Kidney glomerular epithelial cell (primary cell): Measurements from ENCODE around the gene NIF3L1.

Experiments used
- DNase-seq: peaks from one replicate; lab custom pipeline; 2025; lab: John Stamatoyannopoulos, UW

NIF3L1 gene

DNA sequence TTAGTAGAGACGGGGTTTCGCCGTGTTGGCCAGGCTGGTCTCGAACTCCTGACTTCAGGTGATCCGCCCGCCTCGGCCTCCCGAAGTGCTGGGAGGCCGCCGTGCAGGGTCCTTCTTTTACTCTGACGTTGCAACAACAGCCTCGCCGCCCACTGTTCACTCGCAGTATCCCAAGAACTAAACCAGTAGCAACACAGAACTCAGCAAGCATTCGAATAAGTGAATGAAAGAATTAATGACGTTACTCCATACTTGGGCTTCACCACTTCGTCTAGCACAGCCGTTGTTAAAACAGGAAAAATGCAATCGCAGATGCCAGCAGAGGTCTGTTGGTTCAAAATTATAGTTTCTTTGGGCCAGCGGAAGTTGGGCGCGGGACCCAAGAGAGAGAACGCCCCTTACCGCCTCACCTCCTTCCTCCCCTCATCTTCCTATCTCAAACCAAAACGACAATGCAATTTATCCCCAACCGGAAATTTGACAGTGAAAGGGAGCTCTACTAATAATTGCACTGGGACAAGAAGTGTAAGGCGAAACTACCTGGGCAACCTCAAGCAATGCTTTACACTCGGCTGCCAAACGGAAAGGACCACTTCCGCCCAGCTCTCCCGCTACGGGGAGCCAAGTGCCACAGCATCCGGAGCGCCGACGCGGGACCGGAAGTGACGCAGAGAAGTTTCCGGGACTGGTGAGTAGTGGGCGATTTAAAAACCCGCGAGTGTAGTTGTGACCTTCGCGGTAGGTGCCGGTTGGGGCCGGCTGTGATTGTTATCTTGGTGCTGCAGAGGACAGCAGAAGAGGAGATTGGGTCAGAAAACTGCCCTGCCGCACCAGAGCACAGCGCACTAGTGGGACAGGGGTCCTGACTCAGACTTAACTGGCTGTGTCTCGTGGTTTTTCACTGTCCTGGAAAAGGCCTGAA, at the start of gene NIF3L1, which contains the start of gene PPIL3:
NIF3L1 (plus strand) TSS at position 668 of the 922 bp plus-strand sequence. CDS start 2,573 bp downstream, outside the sequence.
PPIL3 (minus strand) TSS at position 374 of the 922 bp plus-strand sequence. CDS start 1,462 bp downstream, outside the sequence.
- peak; percentile 86 for DNase-seq

DNA sequence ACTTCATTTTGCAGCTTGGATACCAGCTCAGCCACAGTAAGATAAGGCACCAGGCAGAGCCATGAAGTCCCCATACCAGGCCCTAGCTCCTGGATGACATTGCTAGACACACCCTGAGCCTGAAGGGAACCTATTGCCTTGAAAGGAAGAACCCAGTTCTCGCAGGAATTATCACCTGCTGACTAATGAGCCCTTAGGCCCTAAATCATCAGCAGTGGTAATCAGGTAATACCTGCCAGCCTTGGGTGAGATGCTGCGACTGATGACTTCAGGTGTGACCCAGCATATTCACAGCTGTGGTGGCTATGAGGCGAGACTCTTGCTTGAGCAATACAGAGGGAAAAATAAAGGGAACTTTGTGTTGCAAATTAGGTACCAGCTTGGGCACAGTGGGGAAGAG, 49.7 kb upstream of the NIF3L1 start:
- no peak for DNase-seq

DNA sequence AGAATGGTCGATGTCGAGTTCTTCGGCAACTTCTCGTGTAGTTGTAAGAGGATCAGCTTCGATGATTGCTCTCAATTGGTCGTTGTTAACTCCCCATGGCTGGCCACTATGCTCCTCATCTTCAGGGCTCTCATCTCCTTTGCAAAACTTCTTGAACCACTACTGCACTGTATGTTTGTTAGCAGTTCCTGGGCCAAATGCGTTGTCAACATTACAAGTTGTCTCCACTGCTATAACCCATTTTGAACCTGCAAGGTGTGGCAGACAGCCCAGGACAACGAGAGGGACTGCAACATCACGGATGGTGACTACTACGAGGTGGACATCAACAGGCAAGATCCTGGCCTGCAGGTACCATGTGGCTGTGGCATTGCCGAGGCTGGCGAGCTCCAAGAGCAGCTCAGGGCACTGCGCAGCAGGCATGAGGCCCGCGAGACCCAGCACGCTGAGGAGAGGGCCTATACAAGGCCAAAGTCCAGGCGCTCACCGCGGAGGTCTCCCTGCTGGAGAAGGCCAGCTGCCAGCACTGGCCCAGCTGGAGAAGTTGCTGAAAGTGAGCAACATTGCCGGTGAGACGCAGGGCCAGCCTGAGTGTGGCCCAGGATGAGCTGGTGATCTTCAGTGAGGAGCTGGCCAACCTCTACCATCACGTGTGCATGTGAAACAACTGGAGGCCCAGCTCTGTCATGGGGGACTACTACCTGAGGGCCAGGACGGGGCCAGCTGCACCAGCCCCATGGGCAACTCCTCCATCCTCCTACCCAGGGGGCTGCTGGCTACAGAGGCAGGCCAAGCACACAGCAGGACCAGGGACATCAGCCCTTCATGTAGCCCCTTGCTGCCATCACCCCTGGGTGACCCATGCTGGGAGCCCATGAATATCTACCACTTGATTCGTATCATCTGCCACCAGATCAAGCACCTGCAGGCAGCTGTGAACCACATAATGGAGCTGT, 44.9 kb upstream of the NIF3L1 start:
- no peak for DNase-seq

DNA sequence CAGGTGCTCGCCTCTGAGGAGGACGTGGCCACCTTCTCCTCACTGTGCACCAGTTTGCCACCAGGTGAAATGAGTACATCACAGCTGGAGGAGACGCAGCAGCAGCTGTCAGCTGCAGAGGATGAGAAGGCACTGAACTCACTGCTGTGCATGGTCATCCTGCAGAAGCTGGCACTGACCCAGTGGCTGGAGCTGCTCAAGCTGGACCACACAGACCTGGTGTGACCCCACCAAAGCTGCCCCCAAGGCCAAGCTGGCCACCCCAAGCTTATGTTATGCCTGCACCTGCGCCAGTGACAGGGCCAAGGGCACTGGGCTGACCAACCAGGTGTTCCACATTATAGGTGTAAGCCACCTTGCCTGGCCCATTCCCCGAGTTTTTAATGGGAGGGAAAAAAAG, 44.0 kb upstream of the NIF3L1 start:
- no peak for DNase-seq

GRCh38 chr2:200845669-200846325, 43.4 kb upstream of the NIF3L1 start:
- no peak for DNase-seq

DNA sequence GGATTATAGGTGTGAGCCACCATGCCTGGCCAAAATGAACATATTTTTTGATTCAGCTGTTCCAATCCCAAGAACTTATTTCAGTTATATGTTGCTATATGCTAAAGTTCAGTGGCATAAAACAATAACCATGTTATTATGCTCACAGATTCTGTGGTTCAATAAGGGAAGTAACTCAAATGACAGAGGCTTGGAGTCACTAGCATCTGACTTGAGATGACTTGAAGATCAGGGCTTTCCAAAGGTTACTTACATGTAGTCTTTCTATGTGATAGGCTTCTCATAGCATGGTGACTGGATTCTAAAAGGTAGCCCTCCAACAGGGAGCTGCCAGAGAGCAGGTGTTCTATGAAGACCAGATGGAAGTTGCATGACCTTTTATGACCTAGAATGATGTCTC, 41.9 kb upstream of the NIF3L1 start:
- no peak for DNase-seq

DNA sequence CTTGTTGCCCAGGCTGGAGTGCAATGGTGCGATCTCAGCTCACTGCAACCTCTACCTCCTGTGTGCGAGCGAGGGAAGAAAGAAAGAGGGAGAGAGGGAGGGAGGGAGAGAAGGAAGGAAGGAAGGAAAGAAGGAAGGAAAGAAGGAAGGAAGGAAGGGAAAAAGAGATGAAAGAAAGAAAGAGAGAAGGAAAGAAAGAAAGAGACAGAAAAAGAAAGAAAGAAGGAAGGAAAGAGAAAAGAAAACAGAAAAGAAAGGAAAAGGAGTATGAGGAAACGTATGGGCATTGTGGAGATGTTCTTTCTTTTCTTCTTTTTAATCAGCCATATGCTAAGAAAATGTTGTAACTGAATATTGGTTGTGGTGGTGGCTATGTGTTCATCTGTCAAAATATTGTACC, 41.2 kb upstream of the NIF3L1 start:
- no peak for DNase-seq

GRCh38 chr2:200850512-200851256, 38.5 kb upstream of the NIF3L1 start:
- no peak for DNase-seq

GRCh38 chr2:200851398-200852248, 37.5 kb upstream of the NIF3L1 start:
- no peak for DNase-seq

GRCh38 chr2:200852605-200853004, 36.6 kb upstream of the NIF3L1 start:
- DNase-seq: no peak

DNA sequence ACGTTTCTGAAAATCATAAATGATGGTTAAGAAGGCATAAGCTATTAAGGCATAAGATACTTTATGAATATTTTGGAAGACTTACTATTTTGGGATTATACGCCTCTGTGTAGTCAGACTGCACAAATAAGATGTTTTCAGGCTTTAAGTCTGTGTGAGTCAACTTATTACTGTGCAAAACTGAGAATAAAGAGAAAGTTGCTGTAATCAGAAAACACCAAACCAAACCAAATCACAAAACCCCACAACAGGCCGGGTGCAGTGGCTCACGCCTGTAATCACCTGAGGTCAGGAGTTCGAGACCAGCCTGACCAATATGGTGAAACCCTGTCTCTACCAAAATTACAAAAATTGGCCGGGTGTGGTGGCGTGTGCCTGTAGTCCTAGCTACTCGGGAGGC, 32.4 kb upstream of the NIF3L1 start:
- DNase-seq: no peak

- DNase-seq: peak; percentile 8
Measured at GRCh38 chr2:200860092-200860795, 28.9 kb upstream of the NIF3L1 start.

DNA sequence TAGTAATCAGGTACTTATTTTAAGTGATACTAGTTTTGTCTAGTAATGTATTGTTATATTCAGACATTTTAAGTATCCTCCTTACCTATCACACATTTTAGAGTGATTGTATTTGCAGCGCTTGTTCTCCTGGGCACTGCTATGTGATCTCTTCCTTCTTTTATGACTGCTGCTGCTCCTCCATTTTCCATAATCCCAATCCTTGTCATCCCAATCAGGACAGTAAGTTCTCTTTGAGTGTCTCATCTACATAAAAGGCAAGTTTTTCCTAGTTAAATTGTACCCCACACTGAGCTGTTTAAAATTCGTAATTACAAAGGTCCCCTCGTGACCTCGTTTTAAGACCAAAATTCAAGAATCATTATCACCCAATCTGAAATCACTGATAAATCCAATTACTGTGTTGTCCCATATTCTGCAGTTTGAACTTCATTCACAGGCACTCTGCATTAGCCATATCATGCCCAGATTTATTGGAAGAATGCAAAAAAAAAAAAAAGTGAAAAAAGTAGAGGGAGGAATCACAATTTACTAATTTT, 27.5 kb upstream of the NIF3L1 start:
- no peak for DNase-seq

DNA sequence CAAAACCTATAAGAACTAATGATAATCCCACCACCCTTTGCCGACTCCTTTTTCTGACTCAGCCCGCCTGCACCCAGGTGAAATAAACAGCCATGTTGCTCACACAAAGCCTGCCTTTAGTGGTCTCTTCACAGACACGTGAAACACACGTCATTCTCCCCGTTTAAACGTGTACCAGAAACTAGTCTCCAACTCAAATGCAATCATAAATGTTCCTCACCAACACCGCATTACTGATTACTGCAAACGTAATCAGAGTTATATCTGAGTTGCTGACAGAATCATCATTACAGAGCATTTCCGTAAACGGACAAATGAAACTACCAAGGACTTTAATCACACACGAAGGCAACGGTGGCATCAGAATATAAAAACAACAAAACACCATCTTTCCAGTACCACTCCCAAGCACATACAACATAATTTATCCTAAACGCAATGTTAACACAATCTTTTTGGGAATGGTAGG, 26.6 kb upstream of the NIF3L1 start:
- DNase-seq: peak; percentile 49

- peak; percentile 48 for DNase-seq
Measured at GRCh38 chr2:200863782-200864175, 25.4 kb upstream of the NIF3L1 start.

DNA sequence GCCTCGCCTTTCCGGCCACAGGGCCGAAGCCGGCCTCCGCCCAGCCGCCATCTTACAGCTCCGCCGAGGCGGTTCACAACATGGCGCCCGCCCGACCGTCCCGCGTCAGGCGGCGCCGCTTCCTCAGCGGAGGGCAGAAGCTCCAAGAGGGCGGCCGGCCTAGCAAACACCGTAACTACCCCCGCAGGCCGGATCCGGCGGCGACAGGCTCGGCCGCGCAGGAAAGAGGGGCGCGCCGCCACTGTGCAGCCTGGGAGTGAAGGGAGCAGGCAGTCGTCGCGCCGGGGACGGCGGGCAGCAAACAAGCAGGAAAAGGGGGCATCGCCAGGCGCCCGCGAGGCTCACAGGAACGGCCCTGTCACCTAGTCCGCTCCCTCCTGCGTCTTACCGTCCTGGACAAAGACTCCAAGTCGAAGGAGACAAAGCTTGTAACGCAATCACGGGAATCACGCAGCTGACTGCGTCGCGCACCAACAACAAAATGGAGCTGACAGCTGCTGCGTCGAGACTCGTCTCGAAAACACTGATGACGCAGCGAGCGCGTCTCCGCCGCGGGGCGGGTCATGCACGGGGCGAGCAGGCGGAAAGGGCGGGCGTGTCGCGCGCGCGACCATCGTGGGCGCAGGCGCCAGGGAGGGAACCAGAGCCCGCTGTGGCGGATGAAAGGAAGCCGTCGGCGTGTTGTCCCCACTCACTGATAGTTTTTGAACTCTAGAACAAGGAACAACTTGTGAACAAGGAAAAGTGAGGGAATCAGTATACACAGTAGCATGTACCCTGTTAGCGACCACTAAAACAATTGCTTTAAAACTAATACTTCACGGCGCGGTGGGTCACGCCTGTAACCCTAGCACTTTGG, 24.8 kb upstream of the NIF3L1 start, which contains the start of gene CLK1:
CLK1 (minus strand) TSS at position 483 of the 859 bp plus-strand sequence. CDS start 2,796 bp downstream, outside the sequence.
- DNase-seq: peak; percentile 62

- no peak for DNase-seq
Measured at GRCh38 chr2:200869014-200869413, 20.2 kb upstream of the NIF3L1 start.

DNA sequence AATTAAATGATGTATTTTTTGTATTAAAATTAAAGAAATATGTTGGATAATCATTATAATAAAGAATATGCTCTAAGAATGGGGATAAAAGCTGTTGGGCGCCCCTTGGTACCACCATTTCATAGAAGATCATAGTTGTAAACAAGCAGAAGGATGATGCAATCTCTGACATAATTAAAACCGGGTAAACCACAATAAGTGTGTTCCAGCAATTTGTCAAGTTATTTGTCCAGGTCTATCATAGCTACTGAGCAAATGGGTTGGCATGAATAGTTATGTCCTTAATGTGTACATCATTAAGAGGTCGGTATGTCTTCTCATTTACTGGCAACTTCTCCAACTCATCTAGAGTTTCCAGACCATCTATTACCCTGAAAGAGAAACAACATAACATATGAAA, 18.0 kb upstream of the NIF3L1 start:
- no peak for DNase-seq
